ENCODE data around the gene DCBLD1. TPM values are rescaled to one million over a fixed set of nuclear protein-coding genes. Genes with fewer than 3 reads are reported as not detected.

DCBLD1 gene
- total RNA-seq, 4 donors from 2014 or later, result 2.2 to 19.4 (median 10.7) TPM

DNA sequence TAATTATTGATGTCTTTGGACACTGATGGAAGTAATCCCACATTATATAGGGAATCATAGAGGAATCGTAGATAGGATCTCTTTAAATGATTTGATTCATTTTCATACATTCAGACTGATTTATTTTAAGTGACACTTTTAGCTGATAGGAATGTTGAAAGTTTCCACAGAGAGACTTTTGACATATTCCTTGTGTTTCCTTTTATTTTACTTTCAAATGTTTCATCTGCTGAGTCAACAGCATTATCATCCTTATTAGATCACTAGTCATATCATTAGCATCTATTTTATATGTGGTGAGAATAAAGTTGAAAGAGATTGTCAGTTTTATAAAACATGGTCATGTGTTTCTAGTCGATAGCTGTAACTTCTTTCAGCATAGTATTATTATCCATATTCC, 13.4 kb downstream of the DCBLD1 start:
- intact Hi-C loops (cut with DNase I; ENCODE audit: low total_unique reads) (no loop called here), in situ Hi-C loops (cut with MboI; ENCODE audit: low pct_ligation_motif_present in 1 of 4, low pct_unique_long_range_greater_than_20kb in 1 of 4, low sequenced_read_pairs in 3 of 4) (no loop called here)
- no peaks in the 10 kb centered on the region for H3K9me3 ChIP-seq
- DNase-seq, result no peak
- TF ChIP-seq POLR2AphosphoS5 (IDR thresholded peaks at IDR 0.05) (no peak), EP300 (IDR thresholded peaks at IDR 0.05; ENCODE audit: low read depth) (no peak), POLR2A (IDR thresholded peaks at IDR 0.05) (no peak)
- TF ChIP-seq, protein P1, sequence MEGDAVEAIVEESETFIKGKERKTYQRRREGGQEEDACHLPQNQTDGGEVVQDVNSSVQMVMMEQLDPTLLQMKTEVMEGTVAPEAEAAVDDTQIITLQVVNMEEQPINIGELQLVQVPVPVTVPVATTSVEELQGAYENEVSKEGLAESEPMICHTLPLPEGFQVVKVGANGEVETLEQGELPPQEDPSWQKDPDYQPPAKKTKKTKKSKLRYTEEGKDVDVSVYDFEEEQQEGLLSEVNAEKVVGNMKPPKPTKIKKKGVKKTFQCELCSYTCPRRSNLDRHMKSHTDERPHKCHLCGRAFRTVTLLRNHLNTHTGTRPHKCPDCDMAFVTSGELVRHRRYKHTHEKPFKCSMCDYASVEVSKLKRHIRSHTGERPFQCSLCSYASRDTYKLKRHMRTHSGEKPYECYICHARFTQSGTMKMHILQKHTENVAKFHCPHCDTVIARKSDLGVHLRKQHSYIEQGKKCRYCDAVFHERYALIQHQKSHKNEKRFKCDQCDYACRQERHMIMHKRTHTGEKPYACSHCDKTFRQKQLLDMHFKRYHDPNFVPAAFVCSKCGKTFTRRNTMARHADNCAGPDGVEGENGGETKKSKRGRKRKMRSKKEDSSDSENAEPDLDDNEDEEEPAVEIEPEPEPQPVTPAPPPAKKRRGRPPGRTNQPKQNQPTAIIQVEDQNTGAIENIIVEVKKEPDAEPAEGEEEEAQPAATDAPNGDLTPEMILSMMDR (IDR thresholded peaks at IDR 0.05), result no peak
- no peak overlapping the region for H3K27ac ChIP-seq
- H3K36me3 ChIP-seq, result no peaks in the 10 kb centered on the region
- H3K4me1 ChIP-seq, result peaks cover 0 to 36% (median 21%) of the 10 kb centered on the region in 4 donors
- H3K27me3 ChIP-seq, result no peaks in the 10 kb centered on the region
- 89 to 91% methylated on average over 2 of the region's 2 CpGs for WGBS, 2 donors (ENCODE audit: low coverage in 1 of 2)
- no peak overlapping the region for H3K4me3 ChIP-seq

DNA sequence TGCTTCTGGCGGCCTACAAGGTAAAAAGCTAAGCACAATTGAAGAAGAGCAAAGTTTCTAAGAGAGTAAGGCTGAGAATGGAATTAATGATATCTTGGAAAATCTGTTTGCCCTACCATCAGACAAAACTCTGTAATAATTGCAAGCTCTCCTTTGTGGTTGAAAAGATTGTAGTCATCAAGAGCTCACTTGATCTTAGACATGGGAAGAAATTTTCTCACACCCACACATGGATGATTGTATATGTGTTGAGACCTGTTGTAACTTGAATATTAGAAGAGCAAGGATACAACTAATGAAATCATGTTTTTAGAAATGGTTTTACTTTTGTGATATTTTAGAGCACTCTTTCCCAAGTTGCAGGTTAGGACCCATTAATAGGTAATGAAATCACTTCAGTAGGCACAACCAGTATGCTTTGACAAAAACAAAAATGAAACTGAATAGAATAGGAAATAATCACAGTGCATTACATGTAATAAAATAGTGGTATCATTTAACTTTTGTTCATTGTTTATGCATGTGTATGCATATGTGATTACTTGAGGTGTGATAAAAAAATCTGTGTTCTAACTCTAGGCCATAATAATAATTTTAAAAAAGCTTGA, 14.0 kb downstream of the DCBLD1 start:
- H3K4me3 ChIP-seq, result no peak overlapping the region
- intact Hi-C loops (cut with DNase I; ENCODE audit: low total_unique reads), result no loop called here

DNA sequence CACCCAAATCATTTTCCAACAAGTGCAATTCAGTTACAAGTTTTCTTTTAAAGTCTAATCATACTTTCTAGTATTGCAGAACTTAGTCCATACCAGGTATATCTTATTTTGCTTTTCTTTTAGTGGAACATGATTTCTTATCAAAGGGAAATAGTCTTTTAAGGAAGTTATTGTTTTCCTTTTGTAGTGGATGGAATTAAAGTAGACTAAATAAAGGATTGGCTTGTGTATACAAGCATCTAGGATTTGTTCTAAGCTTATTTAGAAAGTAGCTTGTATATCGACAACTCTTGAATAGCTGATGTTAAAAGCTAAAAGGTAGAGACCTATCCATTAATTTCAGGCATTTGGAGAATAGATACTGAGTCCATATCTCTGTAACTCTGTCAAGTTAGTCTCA, 14.8 kb downstream of the DCBLD1 start:
- peaks cover 0 to 36% (median 21%) of the 10 kb centered on the region in 4 donors for H3K4me1 ChIP-seq
- intact Hi-C loops (cut with DNase I; ENCODE audit: low total_unique reads), result no loop called here
- H3K27ac ChIP-seq, result peak overlapping the region in 2 of 4 donors; percentile 6 to 7

More for the DNA sequence above, 14.0 kb downstream of the DCBLD1 start:
- WGBS, 2 donors (ENCODE audit: low coverage in 1 of 2), result 92 to 93% methylated on average over 1 of the region's 1 CpG
- Histone ChIP-seq H3K4me1 (peaks cover 0 to 36% (median 21%) of the 10 kb centered on the region in 4 donors), H3K27ac (peak overlapping the region in 1 of 4 donors; percentile 7), H3K36me3 (no peaks in the 10 kb centered on the region), H3K9me3 (no peaks in the 10 kb centered on the region), H3K27me3 (no peaks in the 10 kb centered on the region)
- TF ChIP-seq EP300 (IDR thresholded peaks at IDR 0.05; ENCODE audit: low read depth) (no peak), POLR2A (IDR thresholded peaks at IDR 0.05) (no peak), POLR2AphosphoS5 (IDR thresholded peaks at IDR 0.05) (no peak)
- TF ChIP-seq, protein P1 (IDR thresholded peaks at IDR 0.05), result no peak
- in situ Hi-C loops (cut with MboI; ENCODE audit: low pct_ligation_motif_present in 1 of 4, low pct_unique_long_range_greater_than_20kb in 1 of 4, low sequenced_read_pairs in 3 of 4), result no loop called here
- DNase-seq, result no peak

DNA sequence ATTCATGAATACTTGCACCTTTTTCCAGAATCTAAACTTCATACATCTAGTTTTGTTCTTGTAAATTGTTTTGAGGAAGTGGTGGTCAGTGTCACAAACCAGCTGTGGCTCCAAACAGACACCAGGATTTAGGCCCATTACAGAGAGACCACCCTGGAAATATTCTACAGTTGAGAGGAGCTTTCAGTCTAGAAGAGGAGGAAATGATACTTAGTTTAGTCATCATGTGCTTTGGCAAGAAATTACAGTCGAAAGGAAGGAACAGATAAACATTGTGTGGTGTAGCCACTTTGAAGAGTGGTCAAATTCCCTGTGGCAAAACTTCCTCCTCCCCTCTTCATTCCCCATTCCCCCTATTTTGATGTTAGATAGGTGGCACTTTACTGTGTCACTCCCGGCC, 15.7 kb downstream of the DCBLD1 start:
- DNase-seq, result no peak
- peak overlapping the region in 3 of 4 donors; percentile 16 to 34 (median 31) for H3K27ac ChIP-seq
- no peaks in the 10 kb centered on the region for H3K9me3 ChIP-seq
- 7 to 42% methylated on average over 2 of the region's 2 CpGs for WGBS, 2 donors (ENCODE audit: low coverage in 1 of 2)
- intact Hi-C loops (cut with DNase I; ENCODE audit: low total_unique reads), result no loop called here
- in situ Hi-C loops (cut with MboI; ENCODE audit: low pct_ligation_motif_present in 1 of 4, low pct_unique_long_range_greater_than_20kb in 1 of 4, low sequenced_read_pairs in 3 of 4), result no loop called here
- H3K4me3 ChIP-seq, result no peak overlapping the region
- no peaks in the 10 kb centered on the region for H3K36me3 ChIP-seq
- TF ChIP-seq POLR2AphosphoS5 (IDR thresholded peaks at IDR 0.05), result no peak
- TF ChIP-seq, protein P1 (IDR thresholded peaks at IDR 0.05), result no peak
- no peaks in the 10 kb centered on the region for H3K27me3 ChIP-seq
- peaks cover 0 to 36% (median 21%) of the 10 kb centered on the region in 4 donors for H3K4me1 ChIP-seq

More for the DNA sequence above, 14.8 kb downstream of the DCBLD1 start:
- Histone ChIP-seq H3K36me3 (no peaks in the 10 kb centered on the region), H3K4me3 (no peak overlapping the region), H3K27me3 (no peaks in the 10 kb centered on the region), H3K9me3 (no peaks in the 10 kb centered on the region)
- in situ Hi-C loops (cut with MboI; ENCODE audit: low pct_ligation_motif_present in 1 of 4, low pct_unique_long_range_greater_than_20kb in 1 of 4, low sequenced_read_pairs in 3 of 4), result no loop called here
- WGBS, 2 donors (ENCODE audit: low coverage in 1 of 2), result 45 to 58% methylated on average over 1 of the region's 1 CpG
- TF ChIP-seq POLR2A (IDR thresholded peaks at IDR 0.05) (no peak), POLR2AphosphoS5 (IDR thresholded peaks at IDR 0.05) (no peak), EP300 (IDR thresholded peaks at IDR 0.05; ENCODE audit: low read depth) (no peak)
- TF ChIP-seq, protein P1 (IDR thresholded peaks at IDR 0.05), result no peak
- DNase-seq, result no peak
